ENCODE data around the gene SCAP. TPM values are rescaled to one million over a fixed set of nuclear protein-coding genes. Genes with fewer than 3 reads are reported as not detected.
A peak's percentile ranks its signal among the peaks of the same experiment; 100 is the strongest.

The SCAP gene
- total RNA-seq, 4 donors from 2014 or later = 68.7 to 108 (median 79.5) TPM

DNA sequence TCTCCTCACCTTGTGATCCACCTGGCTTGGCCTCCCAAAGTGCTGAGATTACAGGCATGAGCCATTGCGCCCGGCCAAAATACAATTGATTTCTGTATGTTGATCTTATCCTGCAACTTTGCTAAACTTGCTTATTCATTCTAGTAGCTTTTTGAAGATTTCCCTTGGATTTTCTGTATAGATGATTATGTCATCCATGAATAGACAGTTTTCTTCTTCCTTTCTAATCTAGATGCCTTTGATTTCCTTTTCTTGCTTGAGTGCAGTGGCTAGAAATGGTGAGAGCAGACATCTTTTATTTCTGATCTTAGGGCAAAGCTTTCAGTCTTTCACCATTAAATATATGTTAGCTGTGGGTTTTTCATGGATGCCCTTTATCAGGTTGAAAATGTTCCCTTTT, 42.2 kb upstream of the SCAP start:
- 93% methylated on average over 2 of the region's 2 CpGs for WGBS, 2 donors
- Histone ChIP-seq H3K4me1 (peaks cover 0 to 14% (median 3%) of the 10 kb centered on the region in 3 donors), H3K36me3 (no peaks in the 10 kb centered on the region), H3K27ac (no peak overlapping the region), H3K27me3 (no peaks in the 10 kb centered on the region), H3K4me3 (no peak overlapping the region), H3K9me3 (no peaks in the 10 kb centered on the region)
- TF ChIP-seq, protein P1, sequence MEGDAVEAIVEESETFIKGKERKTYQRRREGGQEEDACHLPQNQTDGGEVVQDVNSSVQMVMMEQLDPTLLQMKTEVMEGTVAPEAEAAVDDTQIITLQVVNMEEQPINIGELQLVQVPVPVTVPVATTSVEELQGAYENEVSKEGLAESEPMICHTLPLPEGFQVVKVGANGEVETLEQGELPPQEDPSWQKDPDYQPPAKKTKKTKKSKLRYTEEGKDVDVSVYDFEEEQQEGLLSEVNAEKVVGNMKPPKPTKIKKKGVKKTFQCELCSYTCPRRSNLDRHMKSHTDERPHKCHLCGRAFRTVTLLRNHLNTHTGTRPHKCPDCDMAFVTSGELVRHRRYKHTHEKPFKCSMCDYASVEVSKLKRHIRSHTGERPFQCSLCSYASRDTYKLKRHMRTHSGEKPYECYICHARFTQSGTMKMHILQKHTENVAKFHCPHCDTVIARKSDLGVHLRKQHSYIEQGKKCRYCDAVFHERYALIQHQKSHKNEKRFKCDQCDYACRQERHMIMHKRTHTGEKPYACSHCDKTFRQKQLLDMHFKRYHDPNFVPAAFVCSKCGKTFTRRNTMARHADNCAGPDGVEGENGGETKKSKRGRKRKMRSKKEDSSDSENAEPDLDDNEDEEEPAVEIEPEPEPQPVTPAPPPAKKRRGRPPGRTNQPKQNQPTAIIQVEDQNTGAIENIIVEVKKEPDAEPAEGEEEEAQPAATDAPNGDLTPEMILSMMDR (IDR thresholded peaks at IDR 0.05) = no peak
- no peak for TF ChIP-seq POLR2A (IDR thresholded peaks at IDR 0.05)
- no peak for DNase-seq
- intact Hi-C loops (cut with DNase I) = no loop called here

DNA sequence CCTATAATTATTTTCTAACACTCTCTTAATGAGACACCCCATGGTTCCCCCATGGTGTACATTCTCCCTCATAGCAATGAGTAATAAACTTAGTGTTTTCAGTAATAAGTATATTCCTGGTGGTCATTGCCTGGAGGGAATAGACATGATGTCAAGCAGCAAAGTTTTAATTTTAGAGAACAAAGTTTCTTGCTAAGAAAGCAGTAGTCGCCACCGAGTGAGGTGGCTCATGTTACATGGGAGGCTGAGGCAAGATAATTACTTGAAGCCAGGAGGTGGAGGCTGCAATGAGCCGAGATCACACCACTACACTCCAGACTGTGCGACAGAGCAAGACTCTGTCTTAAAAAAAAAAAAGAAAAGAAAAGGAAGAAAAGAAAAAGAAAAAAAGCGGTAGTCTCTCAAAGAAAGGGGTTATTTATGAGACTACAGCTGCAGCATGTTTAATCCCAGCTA, 40.2 kb upstream of the SCAP start:
- no peak overlapping the region for H3K4me3 ChIP-seq
- 61 to 67% methylated on average over 5 of the region's 5 CpGs for WGBS, 2 donors
- no peaks in the 10 kb centered on the region for H3K27me3 ChIP-seq
- H3K9me3 ChIP-seq = no peaks in the 10 kb centered on the region
- intact Hi-C loops (cut with DNase I) = no loop called here
- DNase-seq = no peak
- H3K36me3 ChIP-seq = peaks cover 0 to under 1% (median under 1%) of the 10 kb centered on the region in 3 donors
- no peak overlapping the region for H3K27ac ChIP-seq
- H3K4me1 ChIP-seq = peaks cover 0 to 23% (median 8%) of the 10 kb centered on the region in 3 donors
- TF ChIP-seq, protein P1 (IDR thresholded peaks at IDR 0.05) = no peak
- no peak for TF ChIP-seq POLR2A (IDR thresholded peaks at IDR 0.05)

DNA sequence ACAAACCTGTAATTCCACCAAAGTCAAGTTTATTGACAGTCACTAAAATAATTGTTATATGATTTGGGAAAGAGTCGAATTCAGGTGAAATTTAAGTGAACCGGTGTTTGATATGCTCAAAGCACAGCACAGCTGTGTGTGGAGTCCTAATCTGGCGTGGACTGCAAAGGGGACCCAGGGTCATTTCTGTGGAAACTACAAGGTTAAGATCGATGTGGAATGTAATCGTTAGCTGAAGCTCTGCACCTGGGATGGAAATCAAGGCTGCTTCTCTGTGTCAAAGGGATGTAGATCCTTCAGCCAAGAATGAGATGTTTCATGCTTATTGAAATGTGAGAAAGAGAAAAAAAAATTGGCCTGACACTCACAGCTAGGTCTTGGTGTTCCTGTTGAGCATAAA, 39.4 kb upstream of the SCAP start:
- TF ChIP-seq, protein P1 (IDR thresholded peaks at IDR 0.05) = no peak
- no peak for TF ChIP-seq POLR2A (IDR thresholded peaks at IDR 0.05)
- WGBS, 2 donors = 75 to 78% methylated on average over 5 of the region's 5 CpGs
- Histone ChIP-seq H3K27me3 (no peaks in the 10 kb centered on the region), H3K36me3 (peaks cover 4 to 8% (median 6%) of the 10 kb centered on the region in 3 donors), H3K27ac (no peak overlapping the region), H3K4me3 (no peak overlapping the region), H3K4me1 (peaks cover 0 to 23% (median 8%) of the 10 kb centered on the region in 3 donors), H3K9me3 (no peaks in the 10 kb centered on the region)
- DNase-seq = no peak
- intact Hi-C loops (cut with DNase I) = no loop called here

DNA sequence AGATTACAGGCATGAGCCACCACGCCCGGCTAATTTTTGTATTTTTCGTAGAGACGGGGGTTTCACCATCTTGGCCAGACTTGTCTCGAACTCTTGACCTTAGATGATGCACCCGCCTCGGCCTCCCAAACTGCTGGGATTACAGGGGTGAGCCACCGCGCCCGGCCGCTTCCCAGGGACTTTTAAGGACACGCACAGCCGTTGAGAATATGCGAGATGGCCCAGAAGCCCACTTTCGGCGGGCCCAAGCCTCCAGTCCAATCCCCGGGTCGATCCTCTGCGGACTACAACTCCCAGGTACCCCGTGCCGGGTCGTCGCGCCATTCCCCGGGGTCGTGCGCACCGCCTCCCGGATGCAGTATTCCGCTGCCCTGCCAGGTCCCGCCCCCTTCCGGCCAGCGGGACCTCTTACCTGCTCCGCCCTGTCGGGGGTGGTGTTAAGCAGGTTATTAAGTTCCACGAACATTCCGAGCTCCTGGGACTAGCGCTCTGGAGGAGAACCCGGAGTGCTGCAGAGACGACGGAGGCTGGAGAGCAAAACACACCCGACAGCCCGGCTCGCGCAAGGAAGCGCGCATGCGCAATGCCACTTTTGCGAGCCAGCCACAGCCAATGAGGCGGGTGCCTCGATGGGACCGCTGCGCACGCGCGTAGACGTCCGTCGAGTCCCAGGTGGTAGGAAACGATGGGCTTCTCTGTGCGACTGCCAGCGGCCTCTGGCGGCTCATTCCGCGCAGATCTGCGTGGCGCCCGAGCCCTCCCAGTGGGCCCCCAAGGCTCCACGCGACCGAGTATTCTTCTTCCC, 37.6 kb upstream of the SCAP start, which contains the start of gene ELP6:
TSS of gene ELP6 (minus strand) at position 588 of the 805 bp plus-strand sequence. CDS start at position 466, 122 bp downstream.
- WGBS, 2 donors = 0 to 1% methylated on average over 6 to 11 of the region's 71 CpGs

More for the DNA sequence above, 37.6 kb upstream of the SCAP start, which contains the start of gene ELP6:
- DNase-seq = peak; percentile 76
- peak in 3 of 4 donors; percentile 30 to 52 (median 52) for TF ChIP-seq POLR2A (IDR thresholded peaks at IDR 0.05)
- TF ChIP-seq, protein P1 (IDR thresholded peaks at IDR 0.05) = peak; percentile 32 to 65 (median 52)
- intact Hi-C loops (cut with DNase I) = no loop called here
- Histone ChIP-seq H3K27me3 (no peaks in the 10 kb centered on the region), H3K4me1 (peaks cover 0 to 23% (median 8%) of the 10 kb centered on the region in 3 donors), H3K4me3 (peak within 1 kb of the TSS; percentile 62 to 92 (median 74)), H3K27ac (peak within 1 kb of the TSS; percentile 87 to 98 (median 96)), H3K36me3 (peaks cover 6 to 26% (median 17%) of the 10 kb centered on the region in 3 donors), H3K9me3 (no peaks in the 10 kb centered on the region)
